Measurements from ENCODE around the gene CYB5B. TPM values are rescaled to one million over a fixed set of nuclear protein-coding genes. Genes with fewer than 3 reads are reported as not detected.
A peak's percentile ranks its signal among the peaks of the same experiment; 100 is the strongest.

Gene CYB5B
- polyA plus RNA-seq, 1 donor (not counting 4 experiments of a cell fraction or from before 2014, with no cell fraction given), result 287 TPM

DNA sequence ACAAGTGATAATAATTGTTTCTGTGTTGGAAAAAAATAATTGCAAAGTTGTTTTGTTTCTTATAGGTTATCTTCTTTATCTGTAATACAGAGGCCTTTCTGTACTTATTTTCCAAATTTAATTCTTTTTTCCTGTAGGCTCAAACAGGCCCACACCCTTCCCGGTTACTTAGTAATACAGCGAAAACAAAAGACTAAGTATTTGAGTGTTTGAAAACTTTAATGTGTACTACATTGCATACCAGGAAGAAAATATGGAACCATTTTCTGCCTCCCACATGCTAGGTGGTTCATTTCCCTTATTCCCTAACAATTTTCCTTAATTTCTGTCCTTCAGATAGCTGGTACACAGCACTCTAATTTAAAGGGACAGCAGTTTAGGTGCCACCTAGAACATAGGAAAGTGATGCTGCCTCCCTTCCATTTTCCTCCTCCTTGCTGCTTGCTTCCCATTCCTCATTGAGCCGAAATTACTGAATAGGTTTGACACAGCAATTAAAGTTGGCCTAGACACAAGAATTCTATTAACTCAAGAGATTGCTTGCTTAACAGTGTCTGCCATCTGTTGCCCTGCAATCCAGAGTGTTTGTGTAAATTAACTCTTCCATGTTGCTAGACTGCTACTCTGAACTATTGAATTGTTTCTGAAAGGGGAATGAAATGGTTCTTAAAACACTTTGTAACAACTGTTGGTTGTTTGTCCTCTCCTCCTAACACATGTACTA is 24.2 kb downstream of the CYB5B start:
- peaks cover 26% of the 10 kb centered on the region for H3K79me2 ChIP-seq (ENCODE audit: control insufficient read depth, insufficient read depth, low read length)
- H3K27ac ChIP-seq (ENCODE audit: control insufficient read depth, insufficient read depth, low read length), result no peak overlapping the region

GRCh38 chr16:69451166-69451565 is 26.7 kb downstream of the CYB5B start:
- dilution Hi-C loops (cut with MboI; ENCODE audit: extremely low pct_ligation_motif_present, low sequenced_read_pairs), result no loop called here
- peaks cover 8% of the 10 kb centered on the region for H3K79me2 ChIP-seq (ENCODE audit: control insufficient read depth, insufficient read depth, low read length)
- FAIRE-seq (peak; percentile 61), DNase-seq (ENCODE audit: low read depth, low spot score) (no peak)
- peak overlapping the region; percentile 61 for H3K27ac ChIP-seq (ENCODE audit: control insufficient read depth, insufficient read depth, low read length)
- H2AFZ ChIP-seq (ENCODE audit: control insufficient read depth, low read length), result peak overlapping the region; percentile 4
- H3K4me3 ChIP-seq (ENCODE audit: control insufficient read depth in 2 of 3, extremely low read depth in 1 of 3, insufficient read depth in 2 of 3, low read depth in 1 of 3, low read length in 3 of 3), result peak overlapping the region in 1 of 3 experiments; percentile 6
- no peaks in the 10 kb centered on the region for H3K9me3 ChIP-seq (ENCODE audit: control insufficient read depth, low read depth, low read length)
- peaks cover 3 to 9% of the 10 kb centered on the region in 2 experiments for H3K36me3 ChIP-seq (ENCODE audit: control insufficient read depth in 2 of 2, extremely low read depth in 1 of 2, insufficient read depth in 2 of 2, low read length in 2 of 2)
- H4K20me1 ChIP-seq (ENCODE audit: control insufficient read depth, extremely low read depth, insufficient read depth, low read length), result no peaks in the 10 kb centered on the region
- H3K4me2 ChIP-seq (ENCODE audit: control insufficient read depth, extremely low read depth, insufficient read depth, low read depth, low read length), result peak overlapping the region; percentile 45
- peak overlapping the region; percentile 18 for H3K9ac ChIP-seq (ENCODE audit: control insufficient read depth, extremely low read depth, insufficient read depth, low read length)
- no peaks in the 10 kb centered on the region for H3K27me3 ChIP-seq (ENCODE audit: control insufficient read depth, extremely low read depth, insufficient read depth, low read length)
- TF ChIP-seq, protein P1, sequence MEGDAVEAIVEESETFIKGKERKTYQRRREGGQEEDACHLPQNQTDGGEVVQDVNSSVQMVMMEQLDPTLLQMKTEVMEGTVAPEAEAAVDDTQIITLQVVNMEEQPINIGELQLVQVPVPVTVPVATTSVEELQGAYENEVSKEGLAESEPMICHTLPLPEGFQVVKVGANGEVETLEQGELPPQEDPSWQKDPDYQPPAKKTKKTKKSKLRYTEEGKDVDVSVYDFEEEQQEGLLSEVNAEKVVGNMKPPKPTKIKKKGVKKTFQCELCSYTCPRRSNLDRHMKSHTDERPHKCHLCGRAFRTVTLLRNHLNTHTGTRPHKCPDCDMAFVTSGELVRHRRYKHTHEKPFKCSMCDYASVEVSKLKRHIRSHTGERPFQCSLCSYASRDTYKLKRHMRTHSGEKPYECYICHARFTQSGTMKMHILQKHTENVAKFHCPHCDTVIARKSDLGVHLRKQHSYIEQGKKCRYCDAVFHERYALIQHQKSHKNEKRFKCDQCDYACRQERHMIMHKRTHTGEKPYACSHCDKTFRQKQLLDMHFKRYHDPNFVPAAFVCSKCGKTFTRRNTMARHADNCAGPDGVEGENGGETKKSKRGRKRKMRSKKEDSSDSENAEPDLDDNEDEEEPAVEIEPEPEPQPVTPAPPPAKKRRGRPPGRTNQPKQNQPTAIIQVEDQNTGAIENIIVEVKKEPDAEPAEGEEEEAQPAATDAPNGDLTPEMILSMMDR (optimal IDR thresholded peaks at IDR 0.05 in 1 of 3, IDR thresholded peaks at IDR 0.05 in 1 of 3, conservative IDR thresholded peaks at IDR 0.05 in 1 of 3; ENCODE audit: extremely low read depth in 1 of 3, insufficient read depth in 2 of 3, low read length in 3 of 3), result no peak
- TF ChIP-seq EZH2 (IDR thresholded peaks at IDR 0.05; ENCODE audit: low read length), result no peak
- no peaks in the 10 kb centered on the region for H3K9me1 ChIP-seq (ENCODE audit: control insufficient read depth, extremely low read depth, insufficient read depth, low read length)
- H3K4me1 ChIP-seq (ENCODE audit: control insufficient read depth, extremely low read depth, insufficient read depth, low read length), result peaks cover 12% of the 10 kb centered on the region

More for the DNA sequence above, 24.2 kb downstream of the CYB5B start:
- TF ChIP-seq, protein P1 (optimal IDR thresholded peaks at IDR 0.05 in 1 of 3, IDR thresholded peaks at IDR 0.05 in 1 of 3, conservative IDR thresholded peaks at IDR 0.05 in 1 of 3; ENCODE audit: extremely low read depth in 1 of 3, insufficient read depth in 2 of 3, low read length in 3 of 3), result no peak
- no peak for TF ChIP-seq EZH2 (IDR thresholded peaks at IDR 0.05; ENCODE audit: low read length)
- dilution Hi-C loops (cut with MboI; ENCODE audit: extremely low pct_ligation_motif_present, low sequenced_read_pairs), result no loop called here
- no peak overlapping the region for H3K4me3 ChIP-seq (ENCODE audit: control insufficient read depth in 2 of 3, extremely low read depth in 1 of 3, insufficient read depth in 2 of 3, low read depth in 1 of 3, low read length in 3 of 3)
- H3K4me1 ChIP-seq (ENCODE audit: control insufficient read depth, extremely low read depth, insufficient read depth, low read length), result peaks cover 26% of the 10 kb centered on the region
- H3K9me3 ChIP-seq (ENCODE audit: control insufficient read depth, low read depth, low read length), result no peaks in the 10 kb centered on the region
- peaks cover 3 to 9% of the 10 kb centered on the region in 2 experiments for H3K36me3 ChIP-seq (ENCODE audit: control insufficient read depth in 2 of 2, extremely low read depth in 1 of 2, insufficient read depth in 2 of 2, low read length in 2 of 2)
- H3K4me2 ChIP-seq (ENCODE audit: control insufficient read depth, extremely low read depth, insufficient read depth, low read depth, low read length), result no peak overlapping the region
- FAIRE-seq (no peak), DNase-seq (ENCODE audit: low read depth, low spot score) (no peak)
- no peaks in the 10 kb centered on the region for H3K27me3 ChIP-seq (ENCODE audit: control insufficient read depth, extremely low read depth, insufficient read depth, low read length)
- no peaks in the 10 kb centered on the region for H4K20me1 ChIP-seq (ENCODE audit: control insufficient read depth, extremely low read depth, insufficient read depth, low read length)
- no peak overlapping the region for H3K9ac ChIP-seq (ENCODE audit: control insufficient read depth, extremely low read depth, insufficient read depth, low read length)
- H3K9me1 ChIP-seq (ENCODE audit: control insufficient read depth, extremely low read depth, insufficient read depth, low read length), result no peaks in the 10 kb centered on the region
- H2AFZ ChIP-seq (ENCODE audit: control insufficient read depth, low read length), result no peak overlapping the region
